Cardiac muscle cell (in vitro differentiated cells and primary cell): Measurements from ENCODE around the gene PLXND1. TPM values are rescaled to one million over a fixed set of nuclear protein-coding genes. Genes with fewer than 3 reads are reported as not detected.

Experiments used
- DNase-seq, 2 donors: peaks; one replicate each; pipeline versions ENCODE4 v3.0.0 to v3.0.0-alpha.2; 2010 to 2017; ENCODE audit warnings: low read depth in 1 of 2, low spot score in 1 of 2
- H3K27ac ChIP-seq: fragments of 200-600 bp; sonication (generic); 2 replicates; pipeline ENCODE4 v1.5.1; 2016
- H3K27me3 ChIP-seq: fragments of 200-600 bp; sonication (generic); 2 replicates; pipeline ENCODE4 v1.6.0; 2016; ENCODE audit warnings: control low read depth
- H3K36me3 ChIP-seq: fragments of 200-600 bp; sonication (generic); 2 replicates; pipeline ENCODE4 v1.5.1; 2016; ENCODE audit warnings: control low read depth
- H3K4me1 ChIP-seq: fragments of 200-600 bp; sonication (generic); 2 replicates; pipeline ENCODE4 v1.8.1; 2017; ENCODE audit warnings: low read depth, mild to moderate bottlenecking, mixed run types
- H3K4me3 ChIP-seq: fragments of 200-600 bp; sonication (generic); 2 replicates; pipeline ENCODE4 v1.5.1; 2016; ENCODE audit warnings: mild to moderate bottlenecking
- H3K9me3 ChIP-seq: fragments of 200-600 bp; sonication (generic); 2 replicates; pipeline ENCODE4 v1.5.1; 2017; ENCODE audit warnings: low read depth, mild to moderate bottlenecking, control low read depth
- polyA plus RNA-seq: library from polyadenylated mRNA; unstranded; fragments of >200 nt; fragmentation: Nextera tagmentation; extraction: Ambion mirVana; gene quantifications from 2 replicates; pipeline ENCODE4 v1.2.1, GENCODE V29; 2016
- total RNA-seq: library from RNA; depleted of rRNA; stranded (reverse); fragments of >200 nt; gene quantifications from 2 replicates; pipeline ENCODE4 v1.2.3, GENCODE V29; 2016
- TF ChIP-seq, protein P1 (sequence below): IDR thresholded peaks from 2 replicates; pipeline ENCODE4 v1.5.1; 2012; ENCODE audit warnings: low read depth, mild to moderate bottlenecking, low read length

PLXND1 gene
- total and polyA plus RNA-seq, 2 experiments from 2014 or later, result 15.0 to 56.5 TPM

GRCh38 chr3:129575233-129575996 is 31.1 kb downstream of the PLXND1 start:
- Histone ChIP-seq H3K36me3 (no peaks in the 10 kb centered on the region), H3K4me3 (no peak overlapping the region), H3K27me3 (no peaks in the 10 kb centered on the region), H3K27ac (no peak overlapping the region), H3K9me3 (no peaks in the 10 kb centered on the region), H3K4me1 (no peaks in the 10 kb centered on the region)
- TF ChIP-seq, protein P1, sequence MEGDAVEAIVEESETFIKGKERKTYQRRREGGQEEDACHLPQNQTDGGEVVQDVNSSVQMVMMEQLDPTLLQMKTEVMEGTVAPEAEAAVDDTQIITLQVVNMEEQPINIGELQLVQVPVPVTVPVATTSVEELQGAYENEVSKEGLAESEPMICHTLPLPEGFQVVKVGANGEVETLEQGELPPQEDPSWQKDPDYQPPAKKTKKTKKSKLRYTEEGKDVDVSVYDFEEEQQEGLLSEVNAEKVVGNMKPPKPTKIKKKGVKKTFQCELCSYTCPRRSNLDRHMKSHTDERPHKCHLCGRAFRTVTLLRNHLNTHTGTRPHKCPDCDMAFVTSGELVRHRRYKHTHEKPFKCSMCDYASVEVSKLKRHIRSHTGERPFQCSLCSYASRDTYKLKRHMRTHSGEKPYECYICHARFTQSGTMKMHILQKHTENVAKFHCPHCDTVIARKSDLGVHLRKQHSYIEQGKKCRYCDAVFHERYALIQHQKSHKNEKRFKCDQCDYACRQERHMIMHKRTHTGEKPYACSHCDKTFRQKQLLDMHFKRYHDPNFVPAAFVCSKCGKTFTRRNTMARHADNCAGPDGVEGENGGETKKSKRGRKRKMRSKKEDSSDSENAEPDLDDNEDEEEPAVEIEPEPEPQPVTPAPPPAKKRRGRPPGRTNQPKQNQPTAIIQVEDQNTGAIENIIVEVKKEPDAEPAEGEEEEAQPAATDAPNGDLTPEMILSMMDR, result no peak
- DNase-seq, result no peak

- H3K27ac ChIP-seq, result no peak overlapping the region
- no peaks in the 10 kb centered on the region for H3K36me3 ChIP-seq
- no peak for DNase-seq
- H3K4me1 ChIP-seq, result no peaks in the 10 kb centered on the region
- H3K9me3 ChIP-seq, result no peaks in the 10 kb centered on the region
- no peak overlapping the region for H3K4me3 ChIP-seq
- TF ChIP-seq, protein P1, result no peak
- no peaks in the 10 kb centered on the region for H3K27me3 ChIP-seq
These were observed 32.3 kb downstream of the PLXND1 start for GRCh38 chr3:129574206-129574605.

DNA sequence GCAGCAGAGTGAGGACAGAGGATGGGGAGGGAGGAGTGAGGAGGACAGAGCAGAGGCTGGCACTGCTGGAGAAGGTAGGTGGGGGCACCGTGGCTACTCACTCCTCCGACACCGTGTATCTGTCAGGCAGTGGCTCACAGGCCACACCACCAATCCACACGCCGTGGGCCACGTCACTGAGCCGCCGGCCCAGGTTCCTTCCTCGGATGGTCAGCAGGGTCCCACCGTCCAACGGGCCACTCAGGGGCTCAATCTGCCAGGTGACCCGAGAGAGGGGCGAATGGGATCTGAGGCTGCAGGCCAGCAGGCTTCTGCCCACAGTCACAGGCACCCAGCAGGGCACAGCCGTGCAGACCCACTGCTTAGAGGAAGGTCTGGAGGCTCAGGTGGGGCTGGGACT is 33.0 kb downstream of the PLXND1 start:
- Histone ChIP-seq H3K4me3 (no peak overlapping the region), H3K9me3 (no peaks in the 10 kb centered on the region), H3K27me3 (no peaks in the 10 kb centered on the region), H3K4me1 (no peaks in the 10 kb centered on the region), H3K27ac (no peak overlapping the region), H3K36me3 (no peaks in the 10 kb centered on the region)
- DNase-seq, result no peak
- TF ChIP-seq, protein P1, result no peak

GRCh38 chr3:129572603-129573002 is 33.9 kb downstream of the PLXND1 start:
- no peaks in the 10 kb centered on the region for H3K36me3 ChIP-seq
- H3K27me3 ChIP-seq, result no peaks in the 10 kb centered on the region
- no peak overlapping the region for H3K4me3 ChIP-seq
- H3K4me1 ChIP-seq, result no peaks in the 10 kb centered on the region
- TF ChIP-seq, protein P1, result no peak
- no peaks in the 10 kb centered on the region for H3K9me3 ChIP-seq
- no peak overlapping the region for H3K27ac ChIP-seq
- DNase-seq, result no peak

- Histone ChIP-seq H3K4me1 (no peaks in the 10 kb centered on the region), H3K9me3 (no peaks in the 10 kb centered on the region), H3K27ac (no peak overlapping the region), H3K27me3 (no peaks in the 10 kb centered on the region), H3K4me3 (no peak overlapping the region), H3K36me3 (no peaks in the 10 kb centered on the region)
- TF ChIP-seq, protein P1, result no peak
- no peak for DNase-seq
These were observed 34.6 kb downstream of the PLXND1 start for GRCh38 chr3:129571605-129572547.
